Inflammatory macrophage treated with lipopolysaccharide for 1 hour (primary cell): ENCODE results near the gene SCN8A.
"Not testable (repeated sequence)": the region's sequence is repeated elsewhere in the genome, so short reads cannot be mapped to it uniquely, and the experiment has no call there.

ENCODE experiments used
- DNase-seq, 2 donors: peaks; one replicate each; pipeline ENCODE4 v3.0.0-alpha.2; 2020 to 2022

Gene SCN8A

GRCh38 chr12:51774933-51775332 is 183.9 kb downstream of the SCN8A start:
- no peak for DNase-seq

- DNase-seq = no peak
These were observed 186.4 kb downstream of the SCN8A start for GRCh38 chr12:51777457-51777856.

- no peak for DNase-seq
These were observed 186.9 kb downstream of the SCN8A start for GRCh38 chr12:51777973-51778372.

- DNase-seq = no peak
These were observed 188.8 kb downstream of the SCN8A start for GRCh38 chr12:51779876-51780275.

- DNase-seq = no peak
These were observed 193.7 kb downstream of the SCN8A start for GRCh38 chr12:51784688-51785087.

GRCh38 chr12:51785906-51786305 is 194.9 kb downstream of the SCN8A start:
- no peak for DNase-seq

- DNase-seq = no peak
These were observed 197.8 kb downstream of the SCN8A start for GRCh38 chr12:51788876-51789275.

- DNase-seq = no peak
These were observed 201.4 kb downstream of the SCN8A start for GRCh38 chr12:51792417-51792816.

- DNase-seq = no peak
These were observed 202.2 kb downstream of the SCN8A start for GRCh38 chr12:51793201-51793600.

GRCh38 chr12:51797301-51797700 is 206.3 kb downstream of the SCN8A start:
- no peak for DNase-seq

- DNase-seq = not testable (repeated sequence)
These were observed 207.0 kb downstream of the SCN8A start for GRCh38 chr12:51798051-51798450.

GRCh38 chr12:51798501-51798900 is 207.5 kb downstream of the SCN8A start:
- DNase-seq = peak in 1 of 2 donors; percentile 10

- no peak for DNase-seq
These were observed 210.0 kb downstream of the SCN8A start for GRCh38 chr12:51801027-51801426.

- DNase-seq = no peak
These were observed 215.9 kb downstream of the SCN8A start for GRCh38 chr12:51806896-51807295.

- DNase-seq = no peak
These were observed 218.2 kb downstream of the SCN8A start for GRCh38 chr12:51809193-51809592.

- peak in 1 of 2 donors; percentile 10 for DNase-seq
These were observed 220.5 kb downstream of the SCN8A start for GRCh38 chr12:51811203-51812202.

- DNase-seq = no peak
These were observed 221.8 kb downstream of the SCN8A start for GRCh38 chr12:51812871-51813270.

GRCh38 chr12:51813931-51814310 is 222.9 kb downstream of the SCN8A start:
- DNase-seq = no peak

GRCh38 chr12:51814311-51815088 is 223.5 kb downstream of the SCN8A start:
- DNase-seq = peak; percentile 69 to 84

- DNase-seq = no peak
These were observed 224.5 kb downstream of the SCN8A start for GRCh38 chr12:51815571-51815970.

- DNase-seq = no peak
These were observed 226.3 kb downstream of the SCN8A start for GRCh38 chr12:51817027-51817953.

- DNase-seq = no peak
These were observed 227.1 kb downstream of the SCN8A start for GRCh38 chr12:51818086-51818485.
